NK-92 treated with Interleukin-12 subunit alpha and Interleukin-12 subunit beta, amount 100 ng/mL, for 24 hours (cell line): ENCODE measurements around the gene CERS6.
"Not testable (repeated sequence)": the region's sequence is repeated elsewhere in the genome, so short reads cannot be mapped to it uniquely, and the experiment has no call there.

Source experiments
- DNase-seq: peaks from one replicate; lab custom pipeline; 2025; lab: John Stamatoyannopoulos, UW

The CERS6 gene

DNA sequence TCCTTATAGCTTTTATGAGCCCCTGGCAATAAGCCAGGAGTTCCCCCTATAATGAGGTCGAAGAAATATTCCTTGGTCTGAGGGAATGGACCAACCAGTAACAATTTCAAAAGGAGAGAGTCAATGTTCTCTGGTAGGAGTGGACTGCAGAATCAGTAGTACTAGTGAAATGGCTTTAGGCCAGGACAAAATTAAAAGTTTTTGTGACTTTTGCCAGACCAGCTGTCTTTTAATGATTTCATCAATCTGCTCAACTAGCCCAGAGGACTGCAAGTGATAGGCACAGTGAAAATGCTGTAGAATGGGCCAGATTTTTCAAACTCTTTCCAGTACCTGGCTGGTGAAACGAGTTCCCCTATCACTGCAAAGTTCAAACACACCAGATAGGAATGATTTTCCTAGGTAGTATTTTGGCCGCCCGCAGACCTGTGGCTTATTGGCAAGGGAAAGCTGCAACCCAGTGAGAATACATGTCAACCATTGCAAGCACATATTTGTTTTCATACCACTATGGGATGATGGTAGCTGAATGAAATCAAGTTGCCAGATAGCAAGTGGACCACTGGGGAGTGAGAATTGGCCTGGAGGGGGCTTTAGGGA, 45.5 kb downstream of the CERS6 start:
- DNase-seq = no peak

DNA sequence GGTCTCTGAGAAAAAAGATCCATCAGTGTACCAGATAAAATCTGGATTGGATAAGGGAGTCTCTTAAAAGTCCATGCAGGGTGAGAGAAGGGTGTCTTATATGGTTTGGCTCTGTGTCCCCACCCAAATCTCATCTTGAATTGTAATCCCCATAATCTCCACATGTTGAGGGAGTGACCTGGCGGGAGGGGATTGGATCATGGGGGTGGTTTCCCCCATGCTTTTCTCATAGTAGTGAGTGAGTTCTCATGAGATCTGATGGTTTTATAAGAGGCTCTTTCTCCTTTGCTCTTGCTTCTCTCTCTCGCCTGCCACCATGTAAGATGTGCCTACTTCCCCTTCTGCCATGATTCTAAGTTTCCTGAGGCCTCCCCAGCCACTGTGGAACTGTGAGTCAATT, 46.8 kb downstream of the CERS6 start:
- not testable (repeated sequence) for DNase-seq

- no peak for DNase-seq
These were observed 47.8 kb downstream of the CERS6 start for GRCh38 chr2:168503901-168504300.

GRCh38 chr2:168504323-168504722, 48.3 kb downstream of the CERS6 start:
- DNase-seq = no peak

- DNase-seq = no peak
These were observed 54.2 kb downstream of the CERS6 start for GRCh38 chr2:168510125-168510756.

DNA sequence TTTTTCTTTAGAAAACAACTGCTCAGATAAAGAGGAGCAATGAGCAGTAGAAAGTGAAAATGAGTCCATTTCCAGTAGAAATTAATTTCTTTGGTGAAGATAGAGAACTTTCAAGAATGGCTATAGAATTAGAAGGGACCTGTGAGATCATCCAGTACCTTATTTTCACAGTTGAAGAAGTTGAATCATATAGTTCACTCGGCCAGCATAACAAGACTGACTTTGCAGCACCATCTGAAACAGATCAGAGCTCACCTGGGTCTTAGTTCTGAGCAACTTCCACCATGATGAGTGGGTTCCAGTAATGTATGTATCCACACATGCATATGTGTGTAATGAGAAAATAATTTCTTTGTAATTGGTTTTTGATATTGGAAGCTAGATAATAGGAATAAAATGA, 58.6 kb downstream of the CERS6 start:
- no peak for DNase-seq

GRCh38 chr2:168515502-168515901, 59.4 kb downstream of the CERS6 start:
- no peak for DNase-seq

GRCh38 chr2:168517816-168518215, 61.7 kb downstream of the CERS6 start:
- no peak for DNase-seq

GRCh38 chr2:168518555-168519066, 62.5 kb downstream of the CERS6 start:
- no peak for DNase-seq

- no peak for DNase-seq
These were observed 63.6 kb downstream of the CERS6 start for GRCh38 chr2:168519534-168520308.

- no peak for DNase-seq
These were observed 65.1 kb downstream of the CERS6 start for GRCh38 chr2:168521053-168521741.

DNA sequence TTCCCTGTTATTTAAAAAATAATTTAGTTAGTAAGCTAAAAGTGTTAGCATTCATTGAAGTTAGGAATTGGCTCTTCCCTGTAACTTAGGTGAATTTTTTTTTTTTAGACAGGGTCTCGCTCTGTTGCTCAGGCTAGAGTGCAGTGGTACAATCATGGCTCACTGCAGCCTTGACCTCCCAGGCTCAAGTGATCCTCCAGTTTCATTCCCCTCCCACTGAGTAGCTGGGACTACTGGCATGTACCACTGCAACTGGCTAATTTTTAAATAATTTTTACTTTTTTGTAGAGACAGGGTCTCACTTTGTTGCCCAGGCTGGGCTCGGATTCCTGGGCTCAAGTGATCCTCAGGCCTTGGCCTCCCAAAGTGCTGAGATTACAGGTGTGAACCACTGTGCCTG, 66.4 kb downstream of the CERS6 start:
- DNase-seq = no peak

GRCh38 chr2:168524005-168524404, 67.9 kb downstream of the CERS6 start:
- DNase-seq = no peak

DNA sequence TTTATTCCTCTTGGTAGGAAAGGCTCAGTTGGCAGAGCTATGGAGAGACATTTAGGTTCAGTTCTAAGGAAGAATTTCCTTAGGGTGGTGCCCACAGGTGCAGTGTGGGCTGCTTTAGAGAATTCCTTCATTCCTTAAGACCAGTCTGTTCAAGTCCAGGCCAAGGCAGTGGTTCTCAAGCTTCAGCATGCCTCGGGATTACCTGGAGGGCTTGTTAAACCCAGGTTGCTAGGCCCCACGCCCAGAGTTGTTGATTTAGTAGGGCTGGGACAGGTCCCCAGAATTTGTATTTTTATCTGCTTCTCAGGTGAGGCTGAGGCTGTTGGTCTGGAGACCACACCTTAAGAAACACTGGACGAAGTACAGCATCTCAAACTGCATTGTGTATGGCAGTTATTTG, 68.9 kb downstream of the CERS6 start:
- DNase-seq = no peak

- no peak for DNase-seq
These were observed 69.8 kb downstream of the CERS6 start for GRCh38 chr2:168525716-168526446.

GRCh38 chr2:168526641-168527040, 70.6 kb downstream of the CERS6 start:
- no peak for DNase-seq

DNA sequence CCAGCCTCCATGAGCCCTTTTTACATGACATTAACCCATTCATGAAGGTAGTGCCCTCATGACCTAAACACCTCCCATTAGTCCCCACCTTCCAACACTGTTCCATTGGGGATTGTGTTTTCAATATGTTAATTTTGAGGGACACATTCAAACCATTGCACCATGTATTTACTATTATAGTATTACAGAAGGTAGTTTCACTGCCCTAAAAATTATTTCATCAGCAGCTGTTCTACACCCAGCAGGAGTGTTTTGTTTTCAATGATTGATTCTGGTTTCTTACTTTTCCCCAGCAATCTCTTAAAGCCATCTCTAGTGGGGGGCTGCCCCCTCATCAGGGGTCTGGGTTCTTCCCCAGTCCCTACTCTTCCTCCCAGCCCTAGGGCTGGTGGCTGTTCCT, 71.9 kb downstream of the CERS6 start:
- no peak for DNase-seq

DNA sequence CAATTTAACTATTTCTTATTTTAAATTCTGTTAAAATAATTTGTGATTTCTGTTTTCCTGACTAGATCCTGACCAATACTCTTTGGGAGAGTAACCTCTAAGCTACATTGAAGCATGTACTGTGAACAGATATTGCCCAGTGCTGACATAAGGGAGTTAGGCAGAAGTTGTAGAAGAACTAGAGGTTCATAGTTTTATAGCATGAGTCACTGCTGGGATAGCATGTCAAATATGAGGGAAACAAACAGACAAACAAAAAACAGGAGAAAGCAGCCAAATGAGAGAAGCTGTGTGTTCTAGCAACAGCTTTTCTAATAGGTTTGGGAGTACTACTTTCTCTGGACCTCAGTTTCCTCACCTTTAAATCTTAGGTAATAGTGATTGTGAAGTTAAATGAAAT, 72.4 kb downstream of the CERS6 start:
- DNase-seq = no peak

DNA sequence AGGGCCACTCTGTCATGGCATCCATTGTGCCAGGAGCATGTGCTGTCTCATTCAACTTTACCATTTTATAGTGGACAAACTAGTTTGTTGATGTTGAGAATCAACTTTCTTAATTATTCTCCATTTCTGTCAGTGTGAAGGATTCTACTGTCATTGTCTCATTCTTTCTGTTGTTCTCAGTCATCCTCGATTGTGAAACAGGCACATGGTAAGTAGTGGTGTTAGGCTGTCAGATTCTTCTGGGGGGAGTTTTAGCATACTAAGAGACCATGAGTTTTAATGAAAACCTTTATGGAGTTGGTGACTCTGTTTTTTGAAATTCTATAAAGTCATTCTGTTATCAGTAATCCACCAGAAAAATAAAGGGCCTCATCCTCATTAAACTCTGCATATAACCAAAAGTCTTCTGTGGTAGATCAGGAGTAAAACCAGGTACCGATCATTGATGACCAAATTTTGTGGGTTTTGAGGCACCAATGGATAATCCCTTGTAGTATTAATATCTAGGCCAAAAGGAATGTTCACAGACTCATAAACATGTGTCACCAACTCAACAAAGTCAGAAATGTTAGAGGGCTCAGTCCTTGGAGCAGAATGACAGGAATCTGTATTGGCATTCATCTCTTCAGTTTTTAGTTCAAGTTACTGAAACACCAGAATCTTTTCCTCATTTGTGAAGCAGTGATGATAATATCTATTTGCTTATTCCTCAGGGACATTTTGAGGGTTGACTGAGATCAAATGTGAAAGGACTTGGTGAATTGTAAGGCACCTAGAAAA, 73.2 kb downstream of the CERS6 start:
- no peak for DNase-seq

DNA sequence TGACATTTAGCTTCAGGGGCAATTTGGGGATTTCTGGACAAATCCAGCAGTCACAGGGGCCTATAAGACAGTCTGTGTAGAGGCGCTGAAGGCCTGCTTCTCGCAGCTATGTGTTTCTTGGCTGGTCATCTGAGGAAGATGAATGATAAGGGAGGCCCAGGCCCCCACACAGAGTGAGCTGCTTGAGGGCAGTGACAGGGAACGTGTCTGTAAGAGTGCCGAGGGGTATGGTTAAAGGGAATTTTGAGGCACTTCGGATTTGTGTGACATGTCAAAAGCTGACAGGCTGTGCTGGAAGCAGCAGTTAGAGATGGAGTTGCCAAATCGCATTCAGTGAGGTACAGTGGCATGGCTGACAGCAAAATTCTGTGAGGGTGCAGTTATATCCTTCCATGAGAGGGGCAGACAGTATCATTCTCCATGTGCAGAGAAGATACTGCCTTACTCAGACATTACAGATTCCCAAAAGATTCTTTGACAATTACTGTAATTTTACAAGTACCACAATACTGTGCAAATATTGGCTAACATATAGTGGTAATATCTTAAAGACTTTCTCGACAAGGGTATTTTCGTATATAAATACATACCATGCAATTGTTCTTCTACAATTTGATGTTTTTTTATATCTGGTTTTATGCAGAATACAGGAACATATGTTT, 74.0 kb downstream of the CERS6 start:
- DNase-seq = no peak
